Measurements from ENCODE around the gene BAIAP3.

BAIAP3 gene

GRCh38 chr16:1347286-1347855 is 13.9 kb downstream of the BAIAP3 start:
- TF ChIP-seq CTCF (IDR thresholded peaks at IDR 0.05; ENCODE audit: low read depth, low read length, missing control alignments): no peak

GRCh38 chr16:1347962-1348361 is 14.5 kb downstream of the BAIAP3 start:
- TF ChIP-seq CTCF (IDR thresholded peaks at IDR 0.05; ENCODE audit: low read depth, low read length, missing control alignments): no peak
- H3K4me3 ChIP-seq (ENCODE audit: low read depth, low read length): no peak overlapping the region
- no peak for DNase-seq (ENCODE audit: low read depth)

More at GRCh38 chr16:1347286-1347855, 13.9 kb downstream of the BAIAP3 start:
- no peak for DNase-seq (ENCODE audit: low read depth)
- H3K4me3 ChIP-seq (ENCODE audit: low read depth, low read length): no peak overlapping the region

GRCh38 chr16:1348441-1348840 is 15.0 kb downstream of the BAIAP3 start:
- no peak overlapping the region for H3K4me3 ChIP-seq (ENCODE audit: low read depth, low read length)
- no peak for DNase-seq (ENCODE audit: low read depth)
- TF ChIP-seq CTCF (IDR thresholded peaks at IDR 0.05; ENCODE audit: low read depth, low read length, missing control alignments): no peak

GRCh38 chr16:1348926-1349325 is 15.5 kb downstream of the BAIAP3 start:
- no peak for DNase-seq (ENCODE audit: low read depth)
- TF ChIP-seq CTCF (IDR thresholded peaks at IDR 0.05; ENCODE audit: low read depth, low read length, missing control alignments): no peak
- no peak overlapping the region for H3K4me3 ChIP-seq (ENCODE audit: low read depth, low read length)

GRCh38 chr16:1349351-1349750 is 15.9 kb downstream of the BAIAP3 start:
- no peak overlapping the region for H3K4me3 ChIP-seq (ENCODE audit: low read depth, low read length)
- no peak for TF ChIP-seq CTCF (IDR thresholded peaks at IDR 0.05; ENCODE audit: low read depth, low read length, missing control alignments)

GRCh38 chr16:1349951-1350350 is 16.5 kb downstream of the BAIAP3 start:
- H3K4me3 ChIP-seq (ENCODE audit: low read depth, low read length): no peak overlapping the region
- DNase-seq (ENCODE audit: low read depth): no peak
- TF ChIP-seq CTCF (IDR thresholded peaks at IDR 0.05; ENCODE audit: low read depth, low read length, missing control alignments): no peak

More at GRCh38 chr16:1349351-1349750, 15.9 kb downstream of the BAIAP3 start:
- no peak for DNase-seq (ENCODE audit: low read depth)

- no peak for TF ChIP-seq CTCF (IDR thresholded peaks at IDR 0.05; ENCODE audit: low read depth, low read length, missing control alignments)
- no peak for DNase-seq (ENCODE audit: low read depth)
- peak overlapping the region; percentile 84 for H3K4me3 ChIP-seq (ENCODE audit: low read depth, low read length)
Measured at GRCh38 chr16:1350691-1351090, 17.2 kb downstream of the BAIAP3 start.
